LNCaP clone FGC (cell line): ENCODE results near the gene DCAF6.

Experiments
- DNase-seq: peaks from one replicate; pipeline ENCODE4 v3.0.0-alpha.2; 2011; ENCODE audit warnings: low read depth
- H3K4me3 ChIP-seq: 2 replicates; pipeline ENCODE4 v1.5.1; 2011; ENCODE audit warnings: mild to moderate bottlenecking, low read depth, low read length, control low read depth
- TF ChIP-seq, protein P1 (sequence below): IDR thresholded peaks from 2 replicates; pipeline ENCODE4 v1.5.1; 2012; ENCODE audit warnings: mild to moderate bottlenecking; ENCODE audit not compliant: control insufficient read depth, insufficient read depth; ENCODE audit errors: extremely low read depth

Gene DCAF6

DNA sequence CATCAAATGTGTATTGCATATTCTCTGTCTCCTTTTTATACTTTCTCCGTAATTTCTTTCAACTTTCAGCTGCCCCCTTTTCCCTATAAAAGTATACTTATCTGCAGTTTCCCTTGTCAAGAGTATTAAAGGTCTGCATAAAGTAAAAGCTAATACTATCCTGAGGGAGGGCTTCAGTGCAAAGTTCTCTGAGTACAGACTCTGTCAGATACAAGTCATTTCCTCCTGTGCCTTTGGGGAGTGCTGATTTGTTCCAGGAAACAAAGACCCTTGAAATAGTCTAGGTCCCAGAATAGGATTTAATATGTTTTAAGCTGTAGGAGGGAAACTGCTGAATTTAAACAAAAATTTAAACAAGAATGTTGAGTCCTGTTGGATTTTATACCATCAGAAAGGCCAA, 188.6 kb downstream of the DCAF6 start:
- no peak overlapping the region for H3K4me3 ChIP-seq
- DNase-seq: no peak
- TF ChIP-seq, protein P1, sequence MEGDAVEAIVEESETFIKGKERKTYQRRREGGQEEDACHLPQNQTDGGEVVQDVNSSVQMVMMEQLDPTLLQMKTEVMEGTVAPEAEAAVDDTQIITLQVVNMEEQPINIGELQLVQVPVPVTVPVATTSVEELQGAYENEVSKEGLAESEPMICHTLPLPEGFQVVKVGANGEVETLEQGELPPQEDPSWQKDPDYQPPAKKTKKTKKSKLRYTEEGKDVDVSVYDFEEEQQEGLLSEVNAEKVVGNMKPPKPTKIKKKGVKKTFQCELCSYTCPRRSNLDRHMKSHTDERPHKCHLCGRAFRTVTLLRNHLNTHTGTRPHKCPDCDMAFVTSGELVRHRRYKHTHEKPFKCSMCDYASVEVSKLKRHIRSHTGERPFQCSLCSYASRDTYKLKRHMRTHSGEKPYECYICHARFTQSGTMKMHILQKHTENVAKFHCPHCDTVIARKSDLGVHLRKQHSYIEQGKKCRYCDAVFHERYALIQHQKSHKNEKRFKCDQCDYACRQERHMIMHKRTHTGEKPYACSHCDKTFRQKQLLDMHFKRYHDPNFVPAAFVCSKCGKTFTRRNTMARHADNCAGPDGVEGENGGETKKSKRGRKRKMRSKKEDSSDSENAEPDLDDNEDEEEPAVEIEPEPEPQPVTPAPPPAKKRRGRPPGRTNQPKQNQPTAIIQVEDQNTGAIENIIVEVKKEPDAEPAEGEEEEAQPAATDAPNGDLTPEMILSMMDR: no peak
